Stimulated activated CD8-positive, alpha-beta memory T cell treated with anti-CD3 and anti-CD28 coated beads, Interleukin-12 subunit alpha, Interleukin-12 subunit beta, amount 100 ng/mL, for 24 hours (primary cell): ENCODE results near the gene RNASEH2B.

Experiments used
- DNase-seq: peaks from one replicate; pipeline ENCODE4 v3.0.0-alpha.2; 2020; ENCODE audit errors: extremely low read depth

Gene RNASEH2B

DNA sequence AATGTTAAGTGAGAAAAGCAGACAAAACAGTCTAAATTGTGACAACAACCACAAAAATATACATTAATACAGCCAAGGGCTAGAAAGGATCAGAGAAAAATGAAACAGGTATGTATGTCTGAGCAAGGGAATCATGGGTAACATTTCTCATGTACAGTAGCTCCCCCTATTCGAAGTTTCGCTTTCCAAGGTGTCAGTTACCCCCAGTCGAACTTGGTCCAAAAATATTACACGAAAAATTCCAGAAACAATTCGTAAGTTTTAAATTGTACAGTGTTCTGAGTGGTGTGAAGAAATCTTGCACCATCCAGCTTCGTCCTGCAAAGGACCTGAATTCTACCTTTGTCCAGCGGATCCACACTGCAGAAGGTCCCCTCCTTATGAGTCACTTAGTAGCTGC lies 1.8 kb upstream of the RNASEH2B start:
- DNase-seq = no peak

DNA sequence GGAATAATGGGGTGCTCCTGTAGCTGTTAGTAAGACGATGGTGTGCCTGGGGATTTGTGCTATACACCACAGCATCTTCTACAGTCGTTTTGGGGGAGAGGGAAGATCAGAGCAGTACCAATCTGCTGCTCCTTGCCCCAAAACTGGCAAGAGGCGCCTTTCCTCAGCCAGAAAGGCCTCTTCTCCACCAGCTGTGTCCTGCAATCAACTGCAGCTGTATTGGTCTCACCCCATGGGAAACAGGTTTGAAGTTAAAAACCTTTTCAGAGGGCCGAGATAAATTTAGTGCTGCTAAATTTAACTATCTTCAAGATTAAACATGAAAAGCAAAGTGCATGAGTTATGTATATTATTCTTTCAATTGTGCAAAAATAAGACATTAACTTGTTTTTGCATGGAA lies 1.2 kb upstream of the RNASEH2B start:
- DNase-seq = no peak

DNA sequence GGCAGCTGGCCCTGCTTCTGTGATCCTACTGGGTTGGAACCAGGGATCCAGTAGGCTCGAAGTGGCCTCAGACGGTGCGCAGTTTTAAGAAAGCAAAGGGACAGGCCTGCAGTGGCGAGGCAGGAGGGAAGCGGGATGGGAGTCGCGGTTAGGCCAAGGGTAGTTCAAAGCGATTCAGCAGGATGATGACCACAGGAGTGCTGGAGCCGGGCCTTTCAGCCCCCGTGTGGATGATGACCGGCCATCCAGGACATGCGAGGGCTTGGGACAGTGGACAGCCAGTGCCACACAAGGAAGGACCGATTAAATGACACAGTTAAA lies 854 bp downstream of the RNASEH2B start:
- no peak for DNase-seq

DNA sequence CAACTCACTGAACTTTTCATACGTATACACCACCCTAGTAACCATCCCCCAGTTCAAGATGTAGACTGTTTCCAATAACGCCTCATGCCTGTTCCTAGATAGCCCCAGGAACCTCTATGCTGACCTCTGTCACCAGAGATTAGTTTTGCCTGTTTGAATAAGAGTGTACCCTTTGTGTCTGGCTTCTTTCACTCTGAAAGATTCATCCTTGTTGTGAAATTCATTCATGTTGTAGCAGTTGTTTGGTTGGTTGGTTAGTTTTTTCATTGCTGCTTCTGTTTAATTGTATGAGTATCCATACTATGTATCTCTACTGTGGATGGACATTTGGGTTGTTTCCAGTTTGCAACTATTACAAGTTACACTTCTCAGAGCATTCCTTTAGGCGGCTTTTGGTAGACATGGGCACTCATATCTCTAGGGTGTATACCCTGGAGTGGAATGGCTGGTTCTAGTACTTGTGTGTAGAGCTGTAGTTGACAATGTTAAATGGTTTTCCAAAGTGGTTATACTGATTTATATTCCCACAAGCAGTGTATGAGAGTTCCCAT lies 1.6 kb downstream of the RNASEH2B start:
- DNase-seq = no peak

DNA sequence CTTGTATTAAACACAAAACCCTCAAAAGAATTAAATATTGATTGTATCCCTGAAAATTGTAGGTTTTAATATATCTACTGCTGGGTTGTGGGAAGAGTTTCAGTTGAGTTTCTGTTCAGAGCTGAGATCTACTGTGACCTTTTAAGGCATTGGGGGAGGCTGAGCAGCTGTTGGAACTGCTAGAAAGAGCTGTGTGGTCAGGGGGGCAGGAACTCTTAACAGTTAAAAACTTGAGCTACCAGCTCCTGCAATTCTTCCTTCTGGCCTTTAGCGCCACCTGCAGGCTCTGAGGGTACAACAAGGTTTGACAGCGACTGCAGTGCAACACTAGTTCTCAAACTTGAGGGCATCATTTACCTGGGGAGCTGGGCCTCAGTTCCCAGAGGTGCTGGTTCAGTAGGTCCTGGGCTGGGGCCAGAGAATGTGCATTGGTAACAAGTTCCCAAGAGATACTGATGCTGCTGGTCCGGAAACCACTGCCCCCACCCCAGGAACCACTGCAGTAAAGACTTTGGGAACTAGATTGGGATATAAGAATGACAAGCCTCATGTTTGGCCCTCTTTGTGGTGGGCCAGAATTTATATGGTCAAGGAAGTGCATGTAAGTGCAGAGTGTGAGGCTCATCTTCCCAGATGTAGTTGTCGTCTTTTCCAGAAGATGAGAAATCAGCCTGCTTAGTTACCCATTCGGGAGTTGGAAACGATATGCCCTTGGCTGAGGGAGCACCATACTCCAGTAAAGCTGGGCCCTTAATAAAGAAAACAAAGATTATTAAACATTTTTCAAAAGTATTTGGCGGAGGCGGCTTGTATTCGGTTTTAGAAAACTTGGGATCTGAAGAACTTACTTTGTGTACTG lies 2.6 kb downstream of the RNASEH2B start:
- DNase-seq = peak; percentile 68

DNA sequence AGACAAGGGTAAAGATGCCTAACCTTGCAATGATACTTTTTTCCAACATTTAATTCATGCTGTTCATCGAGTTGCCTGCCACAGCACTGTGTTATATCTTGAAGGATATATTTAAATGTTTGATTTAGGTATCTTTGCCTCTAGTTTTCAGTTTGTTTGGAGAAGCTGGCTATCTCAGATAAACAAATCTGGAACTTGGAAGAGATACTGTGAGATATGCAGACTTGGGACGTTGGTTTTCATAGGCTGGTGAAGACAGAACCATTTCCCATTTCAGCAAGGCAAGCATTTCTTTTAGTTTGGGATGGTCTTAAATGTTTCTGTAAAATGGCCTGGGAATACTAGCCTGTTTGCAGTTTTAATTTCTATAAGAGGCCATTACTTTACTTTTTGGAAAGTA lies 3.3 kb downstream of the RNASEH2B start:
- DNase-seq = no peak

DNA sequence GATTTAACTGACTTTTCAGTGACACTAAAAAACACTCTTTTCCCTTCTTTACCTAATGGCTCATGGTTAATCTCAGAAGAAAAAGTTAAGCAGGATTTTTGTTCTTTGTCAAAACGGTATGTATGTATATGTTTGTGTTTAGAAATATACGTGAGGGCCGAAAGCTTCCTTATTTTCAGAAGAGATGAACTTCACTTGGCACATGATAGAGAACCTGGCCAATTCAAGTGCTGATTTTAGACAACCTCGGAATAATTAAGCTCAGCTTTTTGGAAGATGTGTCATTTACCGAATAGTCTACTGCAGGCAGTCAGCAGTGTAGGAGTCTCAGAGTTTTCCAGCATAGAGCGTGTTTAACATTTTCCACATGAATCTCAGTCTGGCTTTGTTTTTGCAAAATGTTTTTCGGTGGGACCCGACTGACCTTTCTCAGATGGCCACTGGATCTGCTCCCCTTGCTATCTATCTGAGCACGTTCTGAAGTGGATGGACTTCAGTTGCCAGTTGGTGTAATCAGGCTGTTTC lies 4.6 kb downstream of the RNASEH2B start:
- DNase-seq = no peak

DNA sequence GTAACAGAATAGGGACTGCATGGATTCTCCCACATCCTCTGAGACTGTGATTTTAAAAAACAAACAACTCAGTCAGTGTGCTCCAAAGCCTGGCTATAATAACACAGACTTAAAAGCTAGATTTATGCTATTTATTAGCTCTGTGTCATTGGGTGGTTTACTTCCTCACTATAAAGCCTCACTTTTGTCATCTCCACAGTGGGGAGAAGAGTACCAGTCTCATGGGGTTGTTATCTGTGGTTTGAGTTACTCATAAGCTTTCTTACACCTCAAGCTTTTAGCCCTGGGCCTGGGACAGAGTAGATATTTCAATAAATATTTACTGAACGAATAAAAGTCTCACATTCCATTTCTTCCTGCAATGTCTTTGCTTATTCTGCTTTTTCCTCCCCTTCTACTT lies 5.3 kb downstream of the RNASEH2B start:
- no peak for DNase-seq

DNA sequence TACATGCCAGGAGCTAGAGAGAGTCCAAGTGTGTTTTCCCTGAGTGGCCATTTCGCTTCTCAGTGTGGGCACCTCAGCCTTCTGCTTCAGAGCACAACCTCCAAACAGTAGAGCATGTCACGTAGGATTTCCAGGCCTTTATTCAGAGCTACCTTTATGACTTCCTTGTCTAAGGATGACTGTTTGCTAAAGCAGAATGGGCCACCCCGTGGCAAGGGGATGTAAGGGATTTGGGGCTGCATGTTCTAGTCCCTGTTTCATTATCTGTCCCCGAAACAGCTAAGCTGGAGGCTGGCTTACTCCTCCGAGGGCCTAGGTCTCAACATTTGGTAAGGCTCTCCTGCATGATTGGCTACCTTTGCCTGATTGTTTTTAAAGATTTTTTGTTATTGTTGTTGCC lies 6.0 kb downstream of the RNASEH2B start:
- no peak for DNase-seq

DNA sequence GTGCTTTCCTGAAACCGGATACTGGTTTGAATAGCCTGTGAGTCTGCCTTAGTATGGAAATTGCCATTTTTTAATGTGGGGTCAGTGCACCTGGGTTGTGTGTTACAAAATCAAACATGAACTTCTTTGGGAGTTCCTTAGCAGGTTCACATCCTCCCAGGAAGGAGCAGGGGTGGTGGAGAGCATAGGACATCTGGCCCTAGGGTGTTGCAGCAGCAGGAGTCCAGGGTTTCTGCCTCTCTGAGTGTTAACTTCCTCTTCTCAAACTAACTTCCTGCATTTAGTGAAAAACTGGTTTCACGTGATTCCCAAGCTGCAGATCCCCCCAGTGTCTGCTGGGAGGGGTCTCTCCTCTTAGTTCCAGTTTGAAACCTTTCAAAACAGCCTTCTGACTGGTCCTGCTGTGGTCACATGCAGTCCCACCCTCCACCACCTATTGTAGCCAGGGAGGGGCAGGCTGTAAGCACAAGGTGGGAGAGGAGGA lies 7.2 kb downstream of the RNASEH2B start:
- DNase-seq = no peak

DNA sequence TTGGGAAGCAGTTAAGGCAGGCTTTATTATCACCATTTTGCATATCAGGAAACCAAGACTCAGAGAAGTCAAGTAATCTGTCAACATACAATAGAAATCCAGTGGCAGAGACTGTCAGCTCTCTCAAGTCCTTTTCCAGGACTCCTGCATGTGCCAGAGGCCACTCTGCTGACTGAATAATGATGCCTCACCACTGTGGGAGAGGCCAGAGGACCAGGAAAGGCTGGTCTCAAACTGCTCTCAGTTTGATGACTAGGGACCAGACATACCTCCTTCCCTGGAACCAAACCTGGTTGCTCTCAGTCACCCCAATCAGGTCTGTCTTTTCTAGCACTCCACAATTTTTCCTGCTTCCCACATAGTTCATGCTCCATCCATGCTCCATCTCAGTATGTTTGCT lies 8.0 kb downstream of the RNASEH2B start:
- DNase-seq = no peak

DNA sequence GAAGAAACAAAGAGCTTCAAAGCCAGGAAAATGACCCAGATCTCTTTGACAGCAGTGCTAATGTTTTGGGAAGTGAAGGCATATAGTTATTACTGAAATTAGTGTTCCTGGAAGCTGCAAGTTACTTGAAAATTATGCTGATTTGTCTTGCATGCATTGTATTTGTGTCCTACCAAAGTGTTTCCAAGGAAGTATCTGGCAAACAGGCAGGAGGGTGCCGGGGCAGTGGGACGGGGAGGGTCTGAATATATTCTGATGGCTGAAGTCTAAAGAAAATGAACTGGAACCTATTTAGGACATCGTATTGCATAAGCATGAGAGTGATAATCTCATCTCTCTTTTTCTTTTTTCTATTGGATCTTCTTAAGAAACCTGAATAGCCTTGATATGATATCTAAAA lies 9.0 kb downstream of the RNASEH2B start:
- no peak for DNase-seq

DNA sequence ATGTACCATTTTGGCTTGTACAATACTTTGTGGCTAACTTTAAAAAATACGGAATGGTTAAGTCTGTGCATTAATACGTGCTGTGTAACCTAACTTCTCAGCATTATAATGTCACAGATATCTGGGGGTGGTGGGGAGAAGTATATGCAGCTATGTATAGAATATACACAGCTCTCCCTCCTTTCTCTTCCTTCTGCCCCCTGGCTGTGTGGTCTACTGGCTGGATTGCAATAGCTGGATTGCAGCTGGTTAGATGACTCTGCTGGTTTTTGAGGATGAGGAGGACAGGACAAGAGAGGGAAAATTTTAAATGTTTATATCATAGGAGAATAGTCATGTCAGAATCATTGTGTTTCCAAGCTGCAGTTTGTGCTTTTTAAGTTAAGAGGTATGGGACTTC lies 9.7 kb downstream of the RNASEH2B start:
- DNase-seq = no peak

DNA sequence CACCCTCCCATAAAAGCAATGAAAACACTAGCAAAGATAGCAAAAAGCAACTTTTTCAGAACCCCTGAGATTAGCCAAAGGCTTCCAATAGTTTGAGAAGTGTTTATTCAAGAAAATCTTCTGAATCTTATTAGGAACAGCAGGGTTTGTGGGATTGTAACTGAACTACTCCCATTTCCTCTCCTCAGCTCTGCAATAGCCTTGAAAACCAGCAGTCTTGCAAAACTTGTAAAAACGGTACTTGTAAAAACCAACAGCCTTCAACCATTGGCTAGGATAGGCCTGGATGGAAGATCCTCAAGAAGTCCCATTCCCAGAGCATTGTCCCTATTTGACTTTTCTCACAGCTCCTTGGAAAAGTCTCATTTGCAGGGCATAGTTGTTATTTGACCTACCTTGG lies 12.1 kb downstream of the RNASEH2B start:
- no peak for DNase-seq

DNA sequence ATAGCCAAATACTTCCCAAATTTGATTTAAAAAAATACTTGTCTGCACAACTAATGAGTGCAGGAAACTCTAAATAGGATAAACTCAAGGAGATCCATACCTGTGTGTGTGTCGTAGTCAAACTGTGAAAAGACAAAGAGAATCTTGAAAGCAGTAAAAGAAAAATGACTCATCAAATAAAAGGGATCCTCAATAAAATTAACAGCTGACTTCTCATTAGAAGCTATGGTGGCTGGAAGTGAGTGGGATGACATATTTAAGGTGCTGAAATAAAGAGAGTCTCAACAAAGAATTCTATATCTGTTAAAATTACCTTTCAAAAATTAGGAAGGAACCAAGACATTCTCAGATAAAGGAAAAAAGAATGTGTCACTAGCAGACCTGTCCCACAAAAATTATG lies 13.7 kb downstream of the RNASEH2B start:
- DNase-seq = no peak

DNA sequence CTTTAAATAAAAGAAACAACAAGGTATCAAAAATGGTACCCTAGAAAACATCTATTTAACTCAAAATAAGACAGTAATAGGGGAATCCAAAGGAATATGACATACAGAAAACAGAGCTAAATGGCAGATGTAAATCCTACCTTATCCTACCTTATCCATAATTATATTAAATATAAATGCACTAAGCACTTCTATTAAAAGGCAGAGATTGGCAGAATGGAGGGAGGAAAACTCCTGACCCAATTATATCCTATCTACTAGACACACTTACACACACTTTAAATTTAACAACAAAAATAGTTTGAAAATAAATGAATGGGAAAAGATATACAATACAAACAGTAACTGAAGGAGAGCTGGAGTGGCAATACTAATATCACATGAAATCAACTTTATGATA lies 14.4 kb downstream of the RNASEH2B start:
- DNase-seq = no peak

DNA sequence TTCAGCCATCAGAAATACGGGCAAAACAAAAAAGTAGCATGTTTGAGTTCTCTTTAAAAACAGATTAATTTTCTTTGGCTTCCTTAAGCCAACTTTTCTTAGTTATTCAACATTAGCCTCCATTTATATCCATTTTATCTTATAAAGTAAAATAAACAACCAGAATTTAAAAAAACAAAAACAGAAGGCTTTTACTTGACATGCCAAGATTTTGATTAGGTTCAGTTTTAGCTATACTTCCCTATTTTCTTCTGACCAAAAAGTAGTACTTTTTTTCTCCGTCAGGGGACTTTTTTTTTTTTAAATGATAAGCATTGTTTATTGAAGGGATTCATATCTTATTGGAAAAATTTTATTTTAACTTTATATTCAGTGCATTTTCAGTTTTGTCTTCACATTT lies 18.1 kb downstream of the RNASEH2B start:
- DNase-seq = no peak

DNA sequence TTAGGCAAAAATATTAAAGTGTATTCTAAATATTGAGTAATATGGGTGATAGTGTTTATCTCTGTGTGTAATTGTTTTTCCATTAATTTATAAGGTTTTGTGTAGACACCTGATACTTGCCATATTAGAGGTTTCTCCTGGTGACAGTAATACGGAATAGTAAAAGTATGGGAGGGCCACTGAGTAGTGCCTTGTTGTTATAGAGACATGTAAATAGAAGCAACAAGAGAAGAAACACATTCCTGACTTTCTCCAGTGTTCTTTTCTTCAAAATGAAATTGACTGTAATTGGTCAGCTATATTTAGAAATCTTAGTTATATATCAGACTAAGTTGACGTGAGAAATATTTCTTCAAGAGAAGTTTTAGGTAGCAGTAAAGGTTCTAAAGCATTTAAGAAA lies 18.5 kb downstream of the RNASEH2B start:
- no peak for DNase-seq

DNA sequence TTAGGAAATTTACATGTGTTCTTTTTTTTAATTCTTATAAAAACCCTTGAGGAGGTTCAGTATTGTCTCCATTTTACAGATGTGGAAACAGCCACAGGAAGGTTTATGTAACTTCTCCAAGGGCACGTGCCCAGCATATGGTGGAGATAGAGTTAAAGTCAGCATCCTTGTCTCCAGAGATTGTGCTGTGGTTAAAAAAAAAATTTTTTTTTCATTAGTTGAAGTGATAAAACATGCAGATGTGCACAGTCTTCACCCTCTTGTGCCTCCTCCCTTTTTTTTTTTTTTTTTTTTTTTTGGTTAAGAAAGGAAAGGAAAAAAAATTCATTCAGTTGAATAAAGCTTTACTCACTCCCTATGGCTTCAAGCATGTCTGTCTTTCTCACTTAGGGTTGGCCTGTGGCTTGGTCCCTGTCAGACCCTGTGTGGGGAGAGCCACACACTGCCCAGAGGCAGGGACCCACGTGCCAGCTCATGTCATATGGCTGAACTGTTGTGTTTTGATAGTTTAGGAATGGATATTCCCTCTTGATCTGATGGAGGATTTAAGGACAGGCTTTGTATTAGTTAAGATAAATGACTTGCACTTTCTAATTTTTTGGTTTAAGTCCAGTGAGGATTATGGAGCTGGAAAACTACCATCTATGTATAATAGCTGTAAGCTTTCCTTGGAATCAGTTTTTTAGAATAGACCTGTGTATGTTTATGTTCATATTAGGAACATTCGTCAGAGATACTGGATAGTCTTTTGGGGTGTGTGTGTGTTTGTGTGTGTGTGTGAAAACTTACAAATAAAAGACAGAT lies 19.3 kb downstream of the RNASEH2B start:
- DNase-seq = no peak

DNA sequence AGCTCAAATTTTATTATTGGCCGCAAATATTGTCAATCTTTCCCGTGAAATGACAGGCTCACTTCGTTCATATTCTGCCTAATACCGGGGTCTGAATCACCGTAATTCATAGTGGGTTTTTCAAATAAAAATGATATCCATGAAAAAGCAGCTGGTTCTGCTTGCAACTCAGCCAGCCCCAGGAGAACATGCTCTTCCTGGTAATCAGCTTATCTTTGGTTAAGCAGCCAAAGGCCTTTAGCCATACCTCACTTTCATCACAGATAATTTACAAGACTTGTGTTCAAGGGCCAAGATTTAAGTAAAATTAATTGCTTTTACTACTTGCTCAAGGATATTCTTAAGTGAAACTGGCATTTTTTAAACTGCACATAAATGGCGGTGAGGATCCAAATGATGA lies 22.5 kb downstream of the RNASEH2B start:
- DNase-seq = no peak

DNA sequence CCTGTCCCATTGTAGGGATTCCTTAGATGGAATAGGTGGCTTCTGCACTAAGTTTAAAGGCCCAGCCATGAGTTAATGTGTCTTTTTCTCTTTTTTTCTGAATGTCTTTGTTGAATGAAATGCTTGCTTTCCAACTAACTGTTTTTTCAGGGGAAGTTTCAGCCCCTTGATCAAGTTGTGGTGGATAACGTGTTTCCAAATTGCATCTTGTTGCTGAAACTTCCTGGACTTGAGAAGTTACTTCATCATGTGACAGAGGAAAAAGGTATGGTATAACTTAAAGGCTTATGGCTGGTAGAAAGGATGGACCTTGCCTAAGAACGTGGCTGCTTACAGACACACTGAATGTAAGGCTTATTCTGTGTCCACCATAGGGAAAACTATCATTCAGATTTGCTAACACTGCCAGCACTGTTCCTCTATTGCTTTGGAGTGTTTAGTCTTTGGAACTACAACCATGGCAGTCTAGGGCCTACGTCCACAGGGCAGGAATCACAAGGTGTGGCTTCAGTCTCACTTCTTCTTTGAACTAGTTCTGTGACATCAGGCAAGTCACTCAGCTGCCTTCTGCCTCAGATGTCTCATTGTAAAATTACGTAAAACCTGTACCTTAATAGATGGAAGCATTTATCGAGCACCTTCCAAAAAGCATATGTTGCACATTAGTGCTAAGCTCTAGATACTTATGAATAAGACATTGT lies 25.3 kb downstream of the RNASEH2B start:
- no peak for DNase-seq

DNA sequence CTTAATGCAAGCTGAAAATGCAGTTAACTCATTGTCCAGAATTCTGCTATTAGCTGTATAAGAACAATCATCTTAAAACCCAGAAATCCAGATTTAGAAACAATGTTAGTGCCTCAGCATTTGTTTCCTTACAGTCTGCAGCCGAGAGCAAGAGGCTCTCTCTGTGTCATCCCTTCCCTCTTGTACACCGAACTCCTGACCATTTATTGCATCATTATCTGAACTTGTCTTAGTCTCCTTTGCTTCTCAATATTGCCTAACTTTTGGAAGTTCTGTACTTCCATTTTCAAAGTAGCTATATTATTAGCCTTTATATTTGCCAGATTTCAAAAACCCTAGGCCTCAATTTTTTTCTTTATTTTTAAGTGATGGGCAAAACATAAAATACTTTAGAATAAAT lies 27.1 kb downstream of the RNASEH2B start:
- no peak for DNase-seq
